GM12801 (cell line): ENCODE measurements around the gene TM4SF4.

ENCODE experiments used
- CTCF ChIP-seq: IDR thresholded peaks from one replicate; pipeline ENCODE4 v1.5.1; 2011; ENCODE audit warnings: control low read depth; ENCODE audit not compliant: insufficient read length; ENCODE audit errors: extremely low read depth

Gene TM4SF4

GRCh38 chr3:149448331-149448831 is 26.1 kb upstream of the TM4SF4 start:
- TF ChIP-seq CTCF, result no peak

- no peak for TF ChIP-seq CTCF
Observed at GRCh38 chr3:149449182-149449581, 25.3 kb upstream of the TM4SF4 start.

GRCh38 chr3:149449799-149450198 is 24.7 kb upstream of the TM4SF4 start:
- no peak for TF ChIP-seq CTCF

- TF ChIP-seq CTCF, result no peak
Observed at GRCh38 chr3:149450281-149450680, 24.2 kb upstream of the TM4SF4 start.

GRCh38 chr3:149452036-149452435 is 22.5 kb upstream of the TM4SF4 start:
- TF ChIP-seq CTCF, result no peak

GRCh38 chr3:149453140-149453805 is 21.2 kb upstream of the TM4SF4 start:
- TF ChIP-seq CTCF, result no peak

- TF ChIP-seq CTCF, result no peak
Observed at GRCh38 chr3:149454746-149455145, 19.8 kb upstream of the TM4SF4 start.
